Glomerular endothelial cell (primary cell): Measurements from ENCODE around the gene KRT72. TPM values are rescaled to one million over a fixed set of nuclear protein-coding genes. Genes with fewer than 3 reads are reported as not detected.

Source experiments
- DNase-seq: peaks from one replicate; pipeline ENCODE4 v3.0.0-alpha.2; 2011; ENCODE audit warnings: low read depth, low spot score; ENCODE audit errors: extremely low read depth
- total RNA-seq: library from RNA; depleted of rRNA; stranded (reverse); fragments of >200 nt; gene quantifications from 2 replicates; pipeline ENCODE4 v1.2.3, GENCODE V29; 2015

Gene KRT72
- total RNA-seq, 1 donor from 2014 or later: not detected

DNA sequence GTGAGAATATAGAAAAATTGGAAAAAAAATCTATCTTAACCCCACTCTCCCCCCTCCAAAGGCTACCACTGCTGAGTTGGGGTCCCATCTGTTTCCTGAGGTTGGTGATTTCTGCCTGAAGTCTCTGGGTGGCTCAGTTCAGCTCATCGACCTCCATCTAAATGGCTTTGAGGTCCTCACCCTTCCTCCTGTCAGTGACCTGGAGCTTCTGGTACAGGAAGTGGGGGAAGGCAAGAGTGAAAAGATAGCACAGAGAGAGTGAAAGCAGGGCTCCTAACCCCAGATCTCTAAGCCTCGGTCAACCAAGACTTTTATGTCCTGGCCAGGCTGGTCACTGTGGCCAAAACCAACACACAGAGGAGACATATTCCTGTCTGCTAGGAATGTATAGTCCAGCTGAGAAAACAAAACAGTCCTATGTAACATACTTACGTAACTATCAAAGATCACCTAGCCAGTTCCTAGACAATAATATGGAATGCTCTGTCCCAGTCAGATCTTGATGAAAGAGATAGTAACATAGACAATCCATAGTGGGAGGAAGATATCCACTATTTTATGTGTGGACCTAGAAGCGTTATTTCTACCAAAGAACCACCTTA lies 29.4 kb upstream of the KRT72 start:
- DNase-seq: no peak

DNA sequence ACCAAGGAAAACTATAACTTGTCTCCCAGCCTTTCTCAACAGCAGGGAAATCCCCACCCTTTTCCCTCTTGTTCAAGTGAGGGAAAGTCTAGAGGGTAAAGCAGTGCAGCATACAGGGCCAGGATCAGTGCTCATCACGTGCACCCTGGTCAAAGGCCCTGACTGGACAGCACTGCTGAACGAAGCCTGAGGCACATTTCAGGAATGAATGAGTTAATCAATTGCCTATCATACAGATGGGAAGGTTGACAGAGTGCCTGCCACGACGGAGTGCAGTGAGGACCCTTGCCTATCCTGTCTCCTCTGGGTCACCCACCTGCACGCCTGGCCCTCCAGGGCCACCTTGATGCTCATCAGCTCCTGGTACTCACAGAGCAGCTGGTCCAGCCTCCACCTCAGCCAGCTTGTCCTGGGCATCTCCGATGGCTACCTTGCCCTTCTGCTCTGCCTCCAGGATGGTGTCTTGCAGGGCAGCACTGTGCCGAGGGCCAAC lies 28.8 kb upstream of the KRT72 start:
- no peak for DNase-seq

DNA sequence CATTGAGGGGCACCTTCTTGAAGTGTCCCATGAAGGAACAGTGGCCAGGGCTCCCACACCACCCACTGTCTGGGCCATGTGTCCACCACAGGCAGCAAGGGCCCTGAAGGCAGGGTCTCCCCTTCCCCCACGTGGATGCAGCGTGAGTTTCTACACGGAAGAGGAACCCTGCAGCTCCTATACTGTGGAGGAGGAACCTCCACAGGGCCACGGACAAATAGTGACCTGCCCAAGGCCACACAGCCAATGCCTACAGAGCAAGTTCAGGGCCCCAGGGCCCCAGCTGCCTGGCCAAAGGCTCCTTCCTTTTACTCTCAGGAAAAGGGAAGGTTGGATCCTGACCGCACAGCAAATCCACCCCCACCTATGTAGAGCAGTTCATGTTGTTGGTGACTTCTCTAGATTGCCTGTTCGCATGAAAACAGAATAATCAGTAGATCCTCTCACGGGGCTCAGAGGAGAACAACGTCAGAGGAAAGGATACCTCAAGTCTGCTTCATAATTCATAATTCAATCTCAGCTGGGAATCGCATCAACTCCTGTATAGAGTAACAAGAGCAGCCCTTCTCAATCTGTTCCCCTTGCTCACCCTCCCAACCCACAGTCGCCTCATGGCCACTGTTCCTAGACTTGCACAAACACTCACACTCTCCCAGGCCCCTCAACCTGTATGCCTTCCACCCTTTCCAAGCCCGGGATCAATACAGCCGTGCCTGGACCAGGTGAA lies 28.2 kb upstream of the KRT72 start:
- DNase-seq: no peak

GRCh38 chr12:52628841-52629240 lies 27.6 kb upstream of the KRT72 start:
- no peak for DNase-seq

DNA sequence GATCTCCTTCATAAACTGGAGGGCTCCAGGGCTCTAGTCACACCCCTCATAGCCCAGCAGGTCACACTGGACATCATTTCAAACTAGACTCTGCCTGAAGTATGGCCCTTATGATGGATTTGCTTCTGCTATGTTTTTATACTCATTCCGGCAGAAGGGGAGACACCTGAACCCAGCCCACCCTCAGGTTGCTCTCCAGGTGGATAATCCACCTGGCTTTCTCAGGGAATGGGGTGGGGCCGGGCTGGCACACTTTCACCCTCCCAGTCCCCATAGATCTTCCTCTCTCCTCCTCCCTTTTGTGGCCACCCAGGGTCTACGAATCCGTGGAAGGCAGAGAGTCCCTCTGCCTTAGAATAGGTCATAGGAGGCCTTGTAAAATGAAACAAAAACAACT lies 26.8 kb upstream of the KRT72 start:
- no peak for DNase-seq

DNA sequence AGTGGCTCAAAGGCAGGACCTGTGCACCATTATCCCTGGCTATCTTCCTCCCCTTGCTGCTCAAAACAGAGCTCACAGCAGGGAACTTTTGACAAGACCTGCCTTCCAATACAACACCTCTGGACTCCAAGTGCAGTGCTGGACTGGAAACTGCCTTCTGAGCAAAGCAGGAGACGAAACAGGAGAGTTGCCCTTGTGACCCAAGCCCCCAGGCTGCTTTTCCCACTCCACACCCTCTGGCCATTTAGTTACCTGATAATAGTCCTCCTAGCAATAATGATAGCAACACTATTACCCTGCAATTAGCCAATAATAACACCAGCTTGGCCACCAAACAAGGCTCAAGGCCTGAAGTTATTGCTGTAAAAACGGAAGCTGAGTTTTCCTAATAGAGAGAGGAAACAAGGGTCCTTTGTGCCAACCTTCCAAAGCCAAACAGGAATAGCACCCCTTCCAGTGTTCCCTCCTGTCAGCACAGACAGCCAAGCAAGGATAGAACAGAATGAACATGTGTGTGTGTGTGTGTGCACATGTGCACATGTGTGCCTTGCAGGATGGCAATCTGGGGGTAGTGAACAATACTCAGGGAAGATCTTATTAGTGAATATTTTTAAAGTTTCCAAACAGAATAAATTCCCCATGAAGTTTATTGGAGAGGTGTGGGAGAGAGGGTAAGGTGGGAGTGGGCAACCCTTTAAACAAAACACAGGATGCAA lies 26.3 kb upstream of the KRT72 start:
- DNase-seq: no peak

DNA sequence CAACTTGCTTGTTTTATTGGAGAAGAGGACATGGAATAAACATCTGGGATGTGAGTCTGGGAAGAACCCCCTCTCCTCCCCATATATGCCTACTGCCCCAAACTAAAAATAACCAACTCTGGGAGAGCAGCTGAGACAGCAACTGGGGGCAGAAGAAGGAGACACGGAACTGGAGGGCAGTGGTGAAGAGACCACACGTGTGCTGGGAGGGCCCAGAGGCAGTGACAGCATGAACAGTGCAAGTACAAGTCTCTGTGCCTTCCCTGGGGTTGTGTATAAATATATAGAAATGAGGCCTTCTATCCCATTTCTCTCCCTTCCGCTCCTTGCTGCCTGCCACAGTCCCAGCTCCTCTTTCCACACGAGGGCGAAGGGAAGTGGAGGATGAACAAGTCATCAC lies 21.1 kb upstream of the KRT72 start:
- DNase-seq: no peak

GRCh38 chr12:52618866-52619265 lies 17.6 kb upstream of the KRT72 start:
- DNase-seq: no peak

GRCh38 chr12:52618216-52618615 lies 17.0 kb upstream of the KRT72 start, which contains the start of gene KRT73:
TSS of gene KRT73 (minus strand) at chr12:52618559. CDS start at chr12:52618524, 35 bp downstream.
- no peak for DNase-seq

DNA sequence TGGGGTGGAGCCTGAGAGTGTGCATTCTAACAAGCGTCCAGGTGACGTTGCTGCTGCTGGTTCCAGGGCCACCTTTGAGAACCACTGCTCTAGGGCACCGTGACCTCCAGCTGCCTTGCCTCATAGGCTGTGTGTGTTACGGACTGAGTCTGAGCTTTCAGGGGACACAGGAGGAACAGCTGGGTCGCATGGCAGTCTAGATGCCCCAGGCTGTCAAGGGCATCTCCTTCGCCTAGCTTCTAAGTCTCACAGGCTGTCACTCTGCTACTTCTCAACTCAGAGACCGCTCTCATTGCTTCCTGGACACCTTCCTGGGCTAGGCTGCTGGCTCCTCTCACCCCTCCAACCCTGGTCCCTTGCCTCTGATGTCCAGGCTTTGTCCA lies 16.1 kb upstream of the KRT72 start:
- no peak for DNase-seq

DNA sequence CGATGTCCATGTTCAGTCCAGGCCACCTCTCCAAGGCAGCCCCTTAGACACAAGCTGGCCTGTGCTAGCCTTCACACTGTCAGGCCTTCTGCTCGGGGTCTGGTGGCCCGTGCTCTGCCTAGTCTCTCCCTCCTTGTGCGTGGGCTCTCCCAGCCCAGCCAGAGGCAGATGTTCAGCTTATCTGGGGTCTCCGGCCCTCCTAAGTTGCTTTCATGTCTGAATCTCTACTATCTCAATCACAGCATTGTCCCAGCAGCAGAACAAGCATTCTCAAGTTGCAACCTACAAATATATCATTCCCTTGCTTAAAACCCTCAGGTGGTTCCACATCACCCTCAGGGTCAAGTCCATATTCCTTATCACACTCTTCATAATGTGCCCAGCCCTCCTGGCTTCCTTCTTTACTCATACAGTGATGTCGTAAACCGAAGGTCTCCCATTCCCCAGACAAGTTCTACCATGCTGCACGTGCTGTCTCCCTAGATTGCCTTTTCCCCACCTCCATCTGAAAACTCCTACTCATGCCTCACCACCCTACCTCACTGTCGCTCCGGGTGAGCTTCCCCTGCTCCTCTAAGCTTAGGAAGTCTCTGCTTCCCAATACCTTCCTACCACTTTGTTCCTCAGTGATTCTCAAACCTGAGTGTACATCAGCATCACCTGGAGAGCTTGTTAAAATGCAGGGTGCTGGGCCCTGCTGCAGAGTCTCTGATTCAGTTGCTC lies 15.6 kb upstream of the KRT72 start:
- DNase-seq: no peak

- no peak for DNase-seq
Observed at GRCh38 chr12:52615912-52616311, 14.6 kb upstream of the KRT72 start.

DNA sequence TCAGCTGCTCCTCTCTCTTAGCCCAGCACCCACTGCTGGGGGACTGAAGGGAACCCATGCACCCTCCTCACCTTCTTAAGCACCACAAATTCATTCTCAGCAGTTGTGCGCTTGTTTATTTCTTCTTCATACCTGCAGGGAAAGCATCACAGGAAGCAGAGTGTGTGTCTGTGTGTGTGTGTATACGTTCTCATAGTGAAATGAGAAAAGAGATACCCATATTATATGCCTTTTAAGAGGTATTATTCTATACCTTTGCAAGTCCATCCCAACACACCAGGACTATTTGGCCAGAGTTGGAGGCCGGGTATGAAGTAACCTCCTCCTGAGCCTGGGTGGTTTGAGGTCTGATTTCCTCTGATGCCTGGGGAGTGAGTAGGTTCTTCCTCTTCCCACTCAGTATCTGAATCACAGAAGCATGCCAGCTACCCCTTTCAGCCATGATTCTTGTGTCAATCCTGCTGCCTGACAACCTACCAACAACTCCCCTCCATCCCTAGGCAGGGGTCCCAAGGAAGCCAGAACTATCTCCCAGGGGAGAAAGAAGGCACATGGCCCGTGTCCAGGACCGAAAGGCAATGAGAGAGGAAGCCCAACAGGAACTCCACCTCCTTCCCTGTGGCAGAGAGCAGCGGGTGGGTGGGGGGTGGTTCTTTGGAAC lies 14.1 kb upstream of the KRT72 start:
- DNase-seq: no peak

GRCh38 chr12:52614381-52615207 lies 13.3 kb upstream of the KRT72 start:
- no peak for DNase-seq

DNA sequence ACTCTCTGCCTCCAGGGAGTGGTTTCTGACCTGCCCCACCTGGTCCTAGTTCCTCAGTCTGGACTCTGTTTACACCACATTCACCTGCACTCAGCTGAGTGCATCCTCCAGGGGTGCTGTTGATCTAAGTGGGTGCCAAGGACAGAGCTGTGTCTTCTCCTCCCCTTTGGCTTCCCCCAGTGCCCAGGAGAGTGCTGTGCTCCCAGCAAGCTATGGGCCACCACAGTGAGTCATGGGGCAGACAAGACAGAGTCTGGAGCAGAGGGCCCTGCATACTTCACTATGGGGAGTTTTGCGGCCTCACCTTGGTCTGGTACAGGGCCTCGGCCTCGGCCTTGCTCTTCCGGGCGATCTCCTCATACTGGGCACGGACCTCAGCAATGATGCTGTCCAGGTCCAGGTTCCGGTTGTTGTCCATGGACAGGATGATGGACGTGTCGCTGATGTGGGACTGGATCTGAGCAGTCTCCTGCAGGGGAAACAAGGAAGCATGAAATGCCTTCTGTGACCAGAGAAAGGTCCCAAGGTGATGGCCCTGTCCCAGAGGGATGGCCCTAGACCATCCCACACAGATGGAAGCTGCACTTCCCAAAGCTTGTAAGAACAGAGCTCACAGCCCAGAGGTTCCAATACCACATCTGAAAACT lies 12.2 kb upstream of the KRT72 start:
- DNase-seq: no peak

GRCh38 chr12:52612431-52613383 lies 11.4 kb upstream of the KRT72 start:
- DNase-seq: no peak

DNA sequence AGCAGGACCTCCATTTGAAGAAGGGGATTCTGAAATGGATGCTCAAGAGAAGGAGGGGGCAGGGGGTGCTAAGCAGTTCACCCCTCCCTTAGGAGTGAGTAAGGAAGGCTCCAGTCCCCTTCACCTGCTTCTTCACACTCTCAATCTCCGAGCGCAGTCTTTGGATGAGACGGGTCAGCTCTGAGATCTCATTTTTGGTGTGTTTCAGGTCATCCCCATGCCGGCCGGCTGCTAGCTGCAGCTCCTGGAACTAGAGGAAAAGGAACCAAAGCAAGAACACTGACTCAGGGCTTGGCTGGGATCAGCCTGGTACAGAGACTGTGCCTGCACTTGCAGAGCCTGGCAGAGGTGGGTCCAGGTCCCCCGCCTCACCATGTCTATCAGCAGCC lies 9.8 kb upstream of the KRT72 start:
- no peak for DNase-seq
